ENCODE results near the gene GMDS. TPM values are rescaled to one million over a fixed set of nuclear protein-coding genes. Genes with fewer than 3 reads are reported as not detected.

The GMDS gene
- total RNA-seq, 1 donor from 2014 or later: 35.7 TPM

DNA sequence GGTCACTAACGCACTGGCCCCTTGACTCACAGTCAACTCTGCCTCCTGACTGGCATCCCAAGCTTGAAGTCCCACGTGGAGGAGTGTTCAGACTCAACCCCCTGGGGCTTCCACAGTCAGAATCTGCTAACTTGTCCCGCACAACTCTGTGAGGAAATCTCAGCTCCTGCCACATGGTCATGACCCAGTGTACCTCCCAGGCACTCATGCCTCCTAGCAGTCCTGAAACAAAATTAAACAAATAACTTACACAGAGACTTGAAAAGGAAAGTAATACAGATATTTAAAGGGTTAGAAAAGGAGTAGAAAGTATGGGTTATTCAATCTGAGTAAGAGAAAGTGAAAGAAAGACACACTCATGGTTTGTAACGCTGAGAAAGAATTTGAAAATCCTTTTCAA, 134.9 kb downstream of the GMDS start:
- Mint-ChIP-seq H3K27me3 (ENCODE audit: low read depth) (peaks cover 2% of the 10 kb centered on the region), H3K9me3 (no peaks in the 10 kb centered on the region), H3K4me3 (ENCODE audit: low read depth) (peak overlapping the region; percentile 64), H3K4me1 (ENCODE audit: low read depth) (peaks cover 27% of the 10 kb centered on the region), H3K36me3 (ENCODE audit: low read depth) (peaks cover 11% of the 10 kb centered on the region), H3K27ac (peak overlapping the region; percentile 88)
- DNase-seq (ENCODE audit: low spot score): no peak
- intact Hi-C loops (cut with micrococcal nuclease): loop anchor here (2.0 to 10.0 kb wide), 5 partner anchors 30 to 654 kb away; partner anchors contain the start of genes GMDS and WRNIP1

DNA sequence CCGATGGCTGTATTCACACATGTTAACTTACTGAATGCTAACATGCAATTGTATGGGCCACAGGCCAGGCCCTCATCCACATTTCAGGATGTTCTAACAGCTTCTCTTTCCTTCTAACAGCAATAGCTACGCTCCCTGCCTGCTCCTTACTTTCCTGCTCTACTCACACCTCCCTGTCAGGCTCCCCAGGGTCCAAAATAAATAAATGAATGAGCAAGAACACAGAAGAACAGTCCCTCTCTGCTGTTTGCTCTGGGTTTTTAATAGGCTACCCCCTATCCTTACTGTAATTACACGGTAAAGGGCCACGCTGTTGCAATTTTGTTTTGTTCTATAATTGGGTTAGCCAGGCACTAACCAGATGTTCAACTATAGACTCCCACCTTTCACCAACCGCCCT, 135.6 kb downstream of the GMDS start:
- no peak overlapping the region for H3K27ac Mint-ChIP-seq
- H3K36me3 Mint-ChIP-seq (ENCODE audit: low read depth): peaks cover 11% of the 10 kb centered on the region
- no peaks in the 10 kb centered on the region for H3K9me3 Mint-ChIP-seq
- no peak overlapping the region for H3K4me3 Mint-ChIP-seq (ENCODE audit: low read depth)
- DNase-seq (ENCODE audit: low spot score): no peak
- intact Hi-C loops (cut with micrococcal nuclease): loop anchor here (2.0 to 10.0 kb wide), 6 partner anchors 29 to 655 kb away; partner anchors contain the start of genes GMDS and WRNIP1
- H3K4me1 Mint-ChIP-seq (ENCODE audit: low read depth): peaks cover 27% of the 10 kb centered on the region
- peaks cover 2% of the 10 kb centered on the region for H3K27me3 Mint-ChIP-seq (ENCODE audit: low read depth)

DNA sequence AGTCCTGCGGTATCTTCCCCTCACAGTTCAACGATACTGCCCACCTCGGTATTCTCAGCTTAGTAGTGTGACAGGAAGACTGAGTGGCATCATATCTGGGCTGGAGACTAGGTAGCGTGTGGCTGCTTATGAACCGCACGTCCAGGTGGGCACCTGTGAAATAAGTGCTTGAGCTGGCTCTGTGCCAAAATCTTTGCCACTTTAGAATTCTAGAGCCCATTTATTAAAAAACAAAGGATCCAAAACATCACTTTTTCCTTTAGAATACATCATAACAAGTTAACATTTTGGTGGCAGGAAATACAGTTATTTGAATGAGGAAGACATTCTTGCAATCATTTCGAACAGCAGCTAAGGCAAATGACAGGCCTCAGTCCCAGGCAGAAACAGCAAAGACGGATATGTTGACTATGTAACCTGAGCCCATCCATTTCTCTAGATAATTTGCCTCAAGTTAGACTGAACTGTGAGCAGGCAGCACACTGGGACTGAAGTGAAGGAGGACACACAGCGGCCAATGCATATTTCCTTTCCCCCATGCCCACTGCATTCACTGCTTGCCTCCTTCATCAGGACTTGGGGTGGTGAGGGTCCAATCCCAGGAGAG, 136.6 kb downstream of the GMDS start:
- Mint-ChIP-seq H3K9me3 (no peaks in the 10 kb centered on the region), H3K36me3 (ENCODE audit: low read depth) (peaks cover 10% of the 10 kb centered on the region), H3K27me3 (ENCODE audit: low read depth) (peaks cover 2% of the 10 kb centered on the region), H3K4me1 (ENCODE audit: low read depth) (peaks cover 29% of the 10 kb centered on the region), H3K4me3 (ENCODE audit: low read depth) (no peak overlapping the region), H3K27ac (no peak overlapping the region)
- no peak for DNase-seq (ENCODE audit: low spot score)
- intact Hi-C loops (cut with micrococcal nuclease): loop anchor here (10.0 kb wide), 1 partner anchor 246 kb away; no protein-coding TSS in a partner anchor

DNA sequence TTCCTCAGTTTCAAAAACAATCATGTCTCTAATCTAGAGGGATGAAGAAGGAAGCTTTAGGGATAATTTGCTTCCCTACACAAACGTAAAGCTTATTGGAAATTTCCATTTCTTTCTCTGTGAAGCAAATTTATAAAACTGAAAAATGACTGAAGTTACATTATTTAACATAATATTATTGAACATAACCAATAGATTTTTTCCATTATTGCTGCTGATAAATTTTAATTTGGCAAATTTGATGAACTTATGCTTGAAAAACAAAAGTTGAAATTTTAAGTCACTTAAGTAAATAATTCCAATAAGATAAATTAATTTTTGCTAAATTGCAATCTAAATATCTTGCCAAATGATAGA, 140.9 kb downstream of the GMDS start:
- intact Hi-C loops (cut with micrococcal nuclease): loop anchor here (1.0 to 10.0 kb wide), 4 partner anchors 212 to 712 kb away; no protein-coding TSS in a partner anchor
- H3K27ac Mint-ChIP-seq: no peak overlapping the region
- no peak overlapping the region for H3K4me3 Mint-ChIP-seq (ENCODE audit: low read depth)
- H3K9me3 Mint-ChIP-seq: no peaks in the 10 kb centered on the region
- H3K27me3 Mint-ChIP-seq (ENCODE audit: low read depth): peaks cover 3% of the 10 kb centered on the region
- H3K4me1 Mint-ChIP-seq (ENCODE audit: low read depth): peaks cover 1% of the 10 kb centered on the region
- DNase-seq (ENCODE audit: low spot score): no peak
- H3K36me3 Mint-ChIP-seq (ENCODE audit: low read depth): no peaks in the 10 kb centered on the region

DNA sequence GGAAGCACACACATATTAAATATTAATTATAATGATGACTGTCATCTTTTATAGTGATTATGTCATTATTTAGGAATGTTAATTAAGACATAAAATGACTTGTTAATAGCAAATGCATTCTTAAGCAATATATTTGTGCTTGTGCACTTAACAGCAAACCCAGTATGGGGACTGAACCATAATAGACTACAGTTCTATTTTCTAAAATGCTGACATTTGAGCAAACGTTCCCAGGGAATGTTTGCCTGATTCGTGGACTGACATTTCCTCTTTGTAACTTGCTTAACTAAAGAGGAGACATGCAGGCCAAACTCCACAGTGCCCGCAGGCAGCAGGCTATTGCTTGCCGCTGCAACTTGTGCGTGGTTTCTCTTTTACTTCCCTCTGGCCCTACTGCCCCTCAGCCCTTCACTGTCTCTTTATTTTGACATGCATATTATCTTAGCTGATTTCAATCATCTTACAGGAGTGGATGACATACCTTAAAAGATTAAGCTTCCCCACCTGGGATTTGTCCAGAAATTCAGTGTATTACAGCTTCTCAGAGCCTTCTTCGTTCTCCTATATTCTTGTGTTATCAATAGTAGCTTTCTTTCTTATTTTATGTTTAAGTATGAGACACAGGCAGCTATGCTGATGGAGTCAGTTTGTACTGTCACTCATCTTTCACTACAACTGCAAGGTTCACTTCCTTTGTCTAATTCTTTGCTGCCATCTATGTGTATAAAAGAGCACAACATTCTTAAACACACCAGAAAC, 141.5 kb downstream of the GMDS start:
- DNase-seq (ENCODE audit: low spot score): no peak
- Mint-ChIP-seq H3K4me3 (ENCODE audit: low read depth) (no peak overlapping the region), H3K9me3 (no peaks in the 10 kb centered on the region), H3K27me3 (ENCODE audit: low read depth) (peaks cover 3% of the 10 kb centered on the region), H3K27ac (no peak overlapping the region), H3K36me3 (ENCODE audit: low read depth) (no peaks in the 10 kb centered on the region), H3K4me1 (ENCODE audit: low read depth) (peaks cover 1% of the 10 kb centered on the region)
- intact Hi-C loops (cut with micrococcal nuclease): loop anchor here (1.0 to 10.0 kb wide), 4 partner anchors 212 to 712 kb away; no protein-coding TSS in a partner anchor

DNA sequence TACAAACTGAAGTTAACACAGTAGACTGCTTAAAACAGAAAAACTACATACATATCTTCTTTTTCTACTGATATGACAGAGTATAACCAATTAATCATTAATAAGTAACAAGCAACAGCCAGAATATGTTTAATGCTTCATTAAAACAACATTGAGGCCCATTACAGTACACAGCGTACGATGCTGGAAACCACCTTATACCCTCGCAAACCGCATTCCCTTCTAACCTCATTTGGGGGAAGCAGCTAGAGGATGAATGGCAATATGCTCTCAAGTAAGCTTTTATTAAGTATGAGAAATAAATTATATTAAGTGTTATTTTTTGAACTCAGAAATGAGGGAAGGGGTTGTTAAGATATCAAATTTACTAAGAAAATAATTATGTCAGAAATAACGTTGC, 142.4 kb downstream of the GMDS start:
- no peak for DNase-seq (ENCODE audit: low spot score)
- no peaks in the 10 kb centered on the region for H3K36me3 Mint-ChIP-seq (ENCODE audit: low read depth)
- intact Hi-C loops (cut with micrococcal nuclease): loop anchor here (5.0 to 10.0 kb wide), 3 partner anchors 211 to 711 kb away; no protein-coding TSS in a partner anchor
- H3K4me3 Mint-ChIP-seq (ENCODE audit: low read depth): no peak overlapping the region
- peaks cover 1% of the 10 kb centered on the region for H3K4me1 Mint-ChIP-seq (ENCODE audit: low read depth)
- no peaks in the 10 kb centered on the region for H3K9me3 Mint-ChIP-seq
- no peak overlapping the region for H3K27ac Mint-ChIP-seq
- H3K27me3 Mint-ChIP-seq (ENCODE audit: low read depth): peaks cover 3% of the 10 kb centered on the region

DNA sequence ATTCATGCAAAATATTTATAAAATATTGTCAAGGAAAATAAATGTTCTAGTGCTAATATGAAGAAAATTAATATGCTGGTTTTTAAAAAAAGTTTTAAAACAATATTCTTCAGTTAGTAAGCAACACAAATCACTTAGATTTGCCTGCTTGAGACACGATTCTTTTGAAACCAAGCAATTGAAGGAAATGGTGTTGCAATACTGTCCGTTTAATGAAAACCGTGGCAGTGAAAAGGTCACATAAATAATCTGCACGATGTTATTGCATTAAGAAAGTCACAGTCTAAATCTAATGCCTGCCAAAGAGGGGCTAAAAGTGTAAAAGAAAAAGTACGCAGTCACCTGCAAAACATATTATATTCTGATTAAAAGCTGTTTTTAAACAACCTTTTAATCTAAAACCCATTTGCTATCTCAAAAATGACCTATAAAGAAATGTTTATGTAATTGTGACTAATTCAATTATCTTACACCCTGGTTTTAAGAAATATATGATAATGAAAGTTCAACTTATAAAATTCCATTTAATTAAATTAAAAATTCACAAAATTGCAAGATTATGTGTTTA, 143.0 kb downstream of the GMDS start:
- H3K27ac Mint-ChIP-seq: no peak overlapping the region
- H3K9me3 Mint-ChIP-seq: no peaks in the 10 kb centered on the region
- H3K4me3 Mint-ChIP-seq (ENCODE audit: low read depth): no peak overlapping the region
- no peaks in the 10 kb centered on the region for H3K36me3 Mint-ChIP-seq (ENCODE audit: low read depth)
- peaks cover 3% of the 10 kb centered on the region for H3K27me3 Mint-ChIP-seq (ENCODE audit: low read depth)
- no peak for DNase-seq (ENCODE audit: low spot score)
- intact Hi-C loops (cut with micrococcal nuclease): loop anchor here (5.0 to 10.0 kb wide), 3 partner anchors 210 to 710 kb away; no protein-coding TSS in a partner anchor
- H3K4me1 Mint-ChIP-seq (ENCODE audit: low read depth): peaks cover 1% of the 10 kb centered on the region

DNA sequence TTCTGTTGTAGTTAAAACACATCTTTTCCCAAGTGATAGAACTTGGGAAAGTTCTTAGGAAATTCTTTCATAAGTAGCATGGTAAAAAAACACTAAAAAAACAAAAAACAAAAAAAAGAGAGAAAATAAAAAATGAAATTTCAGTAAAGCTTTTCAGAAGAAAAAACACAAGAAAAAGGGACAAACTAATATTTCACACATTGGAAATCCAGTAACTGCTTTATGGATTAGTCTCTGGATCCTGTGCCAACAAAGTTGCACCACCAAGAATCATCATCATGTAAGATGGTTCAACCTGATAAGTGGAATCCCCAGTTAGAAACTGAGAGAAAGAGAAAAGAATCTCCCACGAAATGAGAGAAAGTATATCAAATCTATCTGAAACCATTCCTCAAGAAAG, 144.2 kb downstream of the GMDS start:
- intact Hi-C loops (cut with micrococcal nuclease): loop anchor here (5.0 to 10.0 kb wide), 3 partner anchors 209 to 709 kb away; no protein-coding TSS in a partner anchor
- Mint-ChIP-seq H3K27ac (no peak overlapping the region), H3K9me3 (no peaks in the 10 kb centered on the region), H3K36me3 (ENCODE audit: low read depth) (no peaks in the 10 kb centered on the region), H3K4me3 (ENCODE audit: low read depth) (no peak overlapping the region), H3K27me3 (ENCODE audit: low read depth) (peaks cover 3% of the 10 kb centered on the region), H3K4me1 (ENCODE audit: low read depth) (peaks cover 1% of the 10 kb centered on the region)
- DNase-seq (ENCODE audit: low spot score): no peak

DNA sequence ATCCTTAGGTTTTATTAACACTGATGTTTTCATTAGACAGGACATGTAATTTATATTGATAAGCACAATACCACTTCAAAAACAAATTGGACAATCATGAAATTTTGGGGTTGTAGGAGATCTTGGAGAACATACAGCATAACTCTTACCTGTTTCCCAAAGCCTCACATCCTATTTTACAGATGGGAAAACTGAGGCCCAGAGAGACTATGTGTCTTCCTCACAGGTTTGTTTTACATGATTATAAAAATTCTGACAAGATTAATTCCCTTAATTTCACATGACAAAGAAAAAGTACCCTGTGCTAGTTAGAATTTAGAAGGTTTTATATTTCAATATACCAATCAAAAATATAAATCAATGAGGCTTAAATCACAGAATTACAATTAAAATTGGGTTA, 145.5 kb downstream of the GMDS start:
- Mint-ChIP-seq H3K4me3 (ENCODE audit: low read depth) (no peak overlapping the region), H3K27ac (no peak overlapping the region), H3K27me3 (ENCODE audit: low read depth) (peaks cover 8% of the 10 kb centered on the region), H3K36me3 (ENCODE audit: low read depth) (no peaks in the 10 kb centered on the region), H3K4me1 (ENCODE audit: low read depth) (peaks cover 1% of the 10 kb centered on the region), H3K9me3 (no peaks in the 10 kb centered on the region)
- DNase-seq (ENCODE audit: low spot score): no peak
- intact Hi-C loops (cut with micrococcal nuclease): loop anchor here (5.0 to 10.0 kb wide), 3 partner anchors 208 to 708 kb away; no protein-coding TSS in a partner anchor

DNA sequence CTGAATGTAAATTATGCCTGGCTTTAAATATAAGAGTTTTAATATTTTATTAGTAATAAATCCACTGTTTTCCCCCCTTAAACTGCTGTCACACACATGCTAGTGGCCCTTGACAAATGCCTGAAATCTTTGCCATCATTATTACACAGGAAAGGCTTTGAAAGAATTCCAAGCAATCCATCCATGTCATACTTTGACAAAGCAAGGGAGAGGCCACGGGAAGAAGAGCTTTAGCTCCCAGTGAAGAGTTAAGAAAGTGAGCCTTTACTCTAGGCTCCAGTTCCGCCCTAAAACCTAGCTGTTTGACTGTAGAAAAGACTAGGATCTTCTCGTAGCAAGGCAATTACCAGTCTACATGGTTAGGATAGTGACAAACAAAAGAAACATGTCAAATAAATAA, 147.9 kb downstream of the GMDS start:
- H3K27me3 Mint-ChIP-seq (ENCODE audit: low read depth): peaks cover 8% of the 10 kb centered on the region
- no peak overlapping the region for H3K27ac Mint-ChIP-seq
- intact Hi-C loops (cut with micrococcal nuclease): no loop called here
- no peak overlapping the region for H3K4me3 Mint-ChIP-seq (ENCODE audit: low read depth)
- no peaks in the 10 kb centered on the region for H3K36me3 Mint-ChIP-seq (ENCODE audit: low read depth)
- H3K4me1 Mint-ChIP-seq (ENCODE audit: low read depth): no peaks in the 10 kb centered on the region
- DNase-seq (ENCODE audit: low spot score): no peak
- no peaks in the 10 kb centered on the region for H3K9me3 Mint-ChIP-seq

DNA sequence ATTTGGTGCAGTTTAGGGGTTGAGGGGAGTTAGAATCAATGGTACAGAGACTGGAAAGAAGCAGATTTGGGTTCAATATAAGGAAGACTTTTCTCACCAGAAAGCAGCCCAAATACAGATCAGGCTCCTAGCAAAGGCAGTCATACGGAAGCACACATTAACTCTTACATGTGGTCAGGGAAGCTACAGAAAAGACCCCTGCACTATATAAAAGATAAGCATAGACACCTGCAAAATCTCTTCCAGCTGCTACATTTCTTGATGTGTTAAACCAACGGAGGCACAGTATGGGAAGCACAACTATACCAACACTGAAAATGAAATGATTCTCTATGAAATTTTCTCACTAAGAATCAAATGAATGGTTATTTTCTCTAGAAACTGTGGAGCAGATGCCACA, 150.8 kb downstream of the GMDS start:
- DNase-seq (ENCODE audit: low spot score): no peak
- intact Hi-C loops (cut with micrococcal nuclease): no loop called here

DNA sequence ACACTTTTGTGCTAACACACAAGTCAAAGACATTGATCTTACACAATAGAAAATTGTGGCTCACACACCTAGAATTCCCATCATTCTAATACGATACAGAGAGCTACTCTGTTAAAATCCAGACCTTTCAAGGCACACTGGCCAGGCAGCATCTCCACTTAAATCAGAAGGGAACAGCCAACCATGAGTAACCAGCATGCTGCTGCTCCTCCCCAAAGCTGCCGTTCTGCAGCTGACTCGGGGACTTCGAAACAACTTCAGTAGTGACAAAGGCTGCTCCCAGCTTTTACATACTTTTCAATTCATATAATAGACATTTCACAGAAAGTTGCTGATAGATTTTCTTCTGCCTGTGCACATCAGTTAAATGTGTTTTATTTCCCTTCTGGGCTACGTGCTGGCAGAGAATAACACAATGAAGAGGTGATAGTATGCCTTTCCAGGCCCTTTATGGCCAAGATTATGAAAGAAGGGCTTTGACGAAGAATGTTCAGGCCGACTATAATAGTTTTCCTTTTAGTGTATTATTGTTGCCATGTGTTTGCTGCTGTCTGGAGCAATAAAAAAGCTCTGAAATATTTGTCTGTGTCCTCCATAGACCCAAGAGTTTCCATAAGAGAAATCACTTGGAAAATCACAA, 159.0 kb downstream of the GMDS start:
- Mint-ChIP-seq H3K27ac (no peak overlapping the region), H3K9me3 (peaks cover 1% of the 10 kb centered on the region), H3K4me1 (ENCODE audit: low read depth) (peaks cover 17% of the 10 kb centered on the region), H3K27me3 (ENCODE audit: low read depth) (peaks cover 29% of the 10 kb centered on the region), H3K36me3 (ENCODE audit: low read depth) (peaks cover 3% of the 10 kb centered on the region), H3K4me3 (ENCODE audit: low read depth) (no peak overlapping the region)
- intact Hi-C loops (cut with micrococcal nuclease): no loop called here
- no peak for DNase-seq (ENCODE audit: low spot score)

More for the DNA sequence above, 150.8 kb downstream of the GMDS start:
- Mint-ChIP-seq H3K4me3 (ENCODE audit: low read depth) (no peak overlapping the region), H3K4me1 (ENCODE audit: low read depth) (no peaks in the 10 kb centered on the region), H3K27me3 (ENCODE audit: low read depth) (peaks cover 5% of the 10 kb centered on the region), H3K36me3 (ENCODE audit: low read depth) (no peaks in the 10 kb centered on the region), H3K27ac (no peak overlapping the region), H3K9me3 (no peaks in the 10 kb centered on the region)

All from activated T-helper 2 cell treated with anti-CD3 and anti-CD28 coated beads, Interferon-gamma antibody, Interleukin-2, Interleukin-4, amounts not matched to agents 10 μg/mL and 5 μg/mL and 100 μg/mL, durations not matched to agents 14 hours and 24 hours and 36 hours (primary cell).